Vagina (tissue), 2 donors: Measurements from ENCODE around the gene DPEP1. TPM values are rescaled to one million over a fixed set of nuclear protein-coding genes. Genes with fewer than 3 reads are reported as not detected.

ENCODE experiments used
- DNase-seq, 2 donors: peaks; one replicate each; pipeline ENCODE4 v3.0.0-alpha.2; 2017; ENCODE audit errors: extremely low spot score in 2 of 2
- H3K27ac ChIP-seq: fragments of 200-600 bp; sonication (generic); one replicate; pipeline ENCODE4 v1.5.1; 2019
- H3K27me3 ChIP-seq: fragments of 200-600 bp; sonication (generic); one replicate; pipeline ENCODE4 v1.5.1; 2019
- H3K36me3 ChIP-seq, 2 donors: fragments of 200-600 bp; sonication (generic); one replicate each; pipeline ENCODE4 v1.5.1; 2017 to 2019
- H3K4me1 ChIP-seq: fragments of 200-600 bp; sonication (generic); one replicate; pipeline ENCODE4 v1.5.1; 2019
- H3K4me3 ChIP-seq, 2 donors: fragments of 200-600 bp; sonication (generic); 1 replicate in 1 of 2; 2 replicates in 1 of 2; pipeline ENCODE4 v1.5.1; 2016 to 2019
- H3K9me3 ChIP-seq: fragments of 200-600 bp; sonication (generic); one replicate; pipeline ENCODE4 v1.5.1; 2019
- POLR2A ChIP-seq, 2 donors: fragments of 450-650 bp; IDR thresholded peaks; one replicate each; pipeline ENCODE4 v1.6.1; 2017; ENCODE audit warnings: antibody characterized with exemption in 2 of 2, mild to moderate bottlenecking in 2 of 2, moderate library complexity in 2 of 2
- POLR2AphosphoS5 ChIP-seq, 2 donors: sonication (generic); formaldehyde crosslinking; IDR thresholded peaks; one replicate each; pipeline ENCODE4 v1.9.0; 2017; ENCODE audit warnings: antibody characterized with exemption in 2 of 2, mild to moderate bottlenecking in 2 of 2, low read depth in 1 of 2; ENCODE audit not compliant: insufficient read depth in 1 of 2
- intact Hi-C: fragments of 100-400 bp; cut with DNase I; formaldehyde crosslinking; loops from one replicate; pipeline ENCODE4 v1.15.1; 2023
- total RNA-seq: library from RNA; depleted of rRNA; stranded (reverse); fragments of >200 nt; gene quantifications from one replicate; pipeline ENCODE4 v1.2.3, GENCODE V29; 2016
- TF ChIP-seq, protein P1 (sequence below), 3 experiments: fragments of 450-650 bp in 2 of 3; fragments of 200-600 bp in 1 of 3; sonication (generic) in 1 of 3; IDR thresholded peaks; one replicate each; pipeline ENCODE4 v1.5.1; 2017 to 2019; ENCODE audit warnings: antibody characterized with exemption in 3 of 3, mild to moderate bottlenecking in 2 of 3, moderate library complexity in 2 of 3

The DPEP1 gene
- total RNA-seq, 1 donor from 2014 or later = not detected

DNA sequence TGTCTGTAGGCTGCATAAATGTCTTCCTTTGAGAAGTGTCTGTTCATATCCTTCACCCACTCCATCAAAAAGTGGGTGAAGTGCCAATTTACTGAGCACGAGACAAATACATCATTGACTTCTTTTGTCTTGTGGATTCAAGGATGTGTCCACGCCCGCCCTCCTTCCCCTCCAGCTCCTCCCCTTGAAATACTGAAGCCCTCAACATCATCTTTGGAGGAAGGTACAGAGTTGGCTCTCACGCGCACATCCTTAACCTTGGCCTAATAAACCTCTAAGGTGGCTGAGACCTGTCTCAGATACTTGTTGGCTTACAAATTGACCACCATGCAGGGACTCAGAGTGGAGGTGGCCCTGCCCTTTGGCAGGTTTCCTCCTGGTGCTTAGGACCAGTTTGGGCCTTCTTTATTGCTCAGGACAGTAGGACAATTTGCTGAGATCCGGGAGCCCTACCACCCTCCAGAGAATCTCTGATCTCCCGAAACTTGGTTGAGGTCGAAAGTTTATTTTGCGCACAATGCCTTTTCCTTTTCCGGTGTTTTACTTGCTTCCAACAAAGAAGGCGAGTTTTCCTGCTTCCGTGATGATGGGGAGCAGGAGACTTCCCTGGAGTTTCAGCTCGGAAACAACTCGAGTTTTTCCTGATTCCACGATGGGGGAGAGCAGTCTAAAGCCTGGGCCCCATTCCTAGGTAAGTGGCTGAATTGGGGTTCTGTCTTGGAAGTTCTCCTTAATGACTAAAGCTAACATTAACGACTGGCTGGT is 58.9 kb downstream of the DPEP1 start:
- Histone ChIP-seq H3K4me3 (no peak overlapping the region), H3K27ac (no peak overlapping the region), H3K4me1 (peaks cover 4% of the 10 kb centered on the region), H3K36me3 (no peaks in the 10 kb centered on the region), H3K9me3 (no peaks in the 10 kb centered on the region), H3K27me3 (no peaks in the 10 kb centered on the region)
- intact Hi-C loops = no loop called here
- no peak for DNase-seq
- TF ChIP-seq POLR2A (IDR thresholded peaks at IDR 0.05) = no peak
- TF ChIP-seq, protein P1, sequence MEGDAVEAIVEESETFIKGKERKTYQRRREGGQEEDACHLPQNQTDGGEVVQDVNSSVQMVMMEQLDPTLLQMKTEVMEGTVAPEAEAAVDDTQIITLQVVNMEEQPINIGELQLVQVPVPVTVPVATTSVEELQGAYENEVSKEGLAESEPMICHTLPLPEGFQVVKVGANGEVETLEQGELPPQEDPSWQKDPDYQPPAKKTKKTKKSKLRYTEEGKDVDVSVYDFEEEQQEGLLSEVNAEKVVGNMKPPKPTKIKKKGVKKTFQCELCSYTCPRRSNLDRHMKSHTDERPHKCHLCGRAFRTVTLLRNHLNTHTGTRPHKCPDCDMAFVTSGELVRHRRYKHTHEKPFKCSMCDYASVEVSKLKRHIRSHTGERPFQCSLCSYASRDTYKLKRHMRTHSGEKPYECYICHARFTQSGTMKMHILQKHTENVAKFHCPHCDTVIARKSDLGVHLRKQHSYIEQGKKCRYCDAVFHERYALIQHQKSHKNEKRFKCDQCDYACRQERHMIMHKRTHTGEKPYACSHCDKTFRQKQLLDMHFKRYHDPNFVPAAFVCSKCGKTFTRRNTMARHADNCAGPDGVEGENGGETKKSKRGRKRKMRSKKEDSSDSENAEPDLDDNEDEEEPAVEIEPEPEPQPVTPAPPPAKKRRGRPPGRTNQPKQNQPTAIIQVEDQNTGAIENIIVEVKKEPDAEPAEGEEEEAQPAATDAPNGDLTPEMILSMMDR (IDR thresholded peaks at IDR 0.05) = no peak
- TF ChIP-seq POLR2AphosphoS5 (IDR thresholded peaks at IDR 0.05; ENCODE audit: insufficient read depth in 1 of 2, low read depth in 1 of 2) = no peak

GRCh38 chr16:89678258-89678657 is 64.8 kb downstream of the DPEP1 start:
- Histone ChIP-seq H3K27me3 (no peaks in the 10 kb centered on the region), H3K36me3 (no peaks in the 10 kb centered on the region), H3K4me3 (no peak overlapping the region), H3K9me3 (no peaks in the 10 kb centered on the region), H3K4me1 (no peaks in the 10 kb centered on the region), H3K27ac (no peak overlapping the region)
- TF ChIP-seq POLR2A (IDR thresholded peaks at IDR 0.05) (no peak), POLR2AphosphoS5 (IDR thresholded peaks at IDR 0.05; ENCODE audit: insufficient read depth in 1 of 2, low read depth in 1 of 2) (no peak)
- TF ChIP-seq, protein P1 (IDR thresholded peaks at IDR 0.05) = no peak
- DNase-seq = no peak
- intact Hi-C loops = no loop called here

DNA sequence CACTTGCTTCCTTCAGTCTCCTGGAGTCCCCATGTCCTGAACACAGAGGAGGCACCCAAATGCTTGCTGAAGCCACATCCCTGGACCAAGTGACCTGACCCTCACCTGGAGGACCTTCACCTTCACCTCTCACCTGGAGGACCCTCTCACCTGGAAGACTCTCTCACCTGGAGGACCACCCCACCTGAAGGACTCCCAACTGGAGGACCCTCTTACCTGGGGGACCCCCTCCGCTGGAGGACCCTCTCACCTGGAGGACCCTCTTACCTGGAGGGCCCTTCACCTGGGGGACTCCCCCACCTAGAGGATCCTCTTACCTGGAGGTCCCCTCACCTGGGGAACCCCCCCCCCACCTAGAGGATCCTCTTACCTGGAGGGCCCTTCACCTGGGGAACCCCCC is 72.5 kb downstream of the DPEP1 start:
- no peaks in the 10 kb centered on the region for H3K36me3 ChIP-seq
- DNase-seq = no peak
- no peaks in the 10 kb centered on the region for H3K9me3 ChIP-seq
- H3K4me3 ChIP-seq = peak overlapping the region in 1 of 2 donors; percentile 67
- no peaks in the 10 kb centered on the region for H3K27me3 ChIP-seq
- TF ChIP-seq POLR2A (IDR thresholded peaks at IDR 0.05) (no peak), POLR2AphosphoS5 (IDR thresholded peaks at IDR 0.05; ENCODE audit: insufficient read depth in 1 of 2, low read depth in 1 of 2) (no peak)
- TF ChIP-seq, protein P1 (IDR thresholded peaks at IDR 0.05) = no peak
- intact Hi-C loops = no loop called here
- peaks cover 10% of the 10 kb centered on the region for H3K4me1 ChIP-seq
- H3K27ac ChIP-seq = no peak overlapping the region

GRCh38 chr16:89686520-89687091 is 73.2 kb downstream of the DPEP1 start, which contains the start of gene CDK10:
CDK10 (plus strand) TSS chr16:89686689; CDS start chr16:89686711, 22 bp downstream.
- intact Hi-C loops = no loop called here
- DNase-seq = peak in 1 of 2 donors; percentile 86
- TF ChIP-seq, protein P1 (IDR thresholded peaks at IDR 0.05) = no peak
- peak; percentile 63 to 96 for TF ChIP-seq POLR2AphosphoS5 (IDR thresholded peaks at IDR 0.05; ENCODE audit: insufficient read depth in 1 of 2, low read depth in 1 of 2)
- peak in 1 of 2 donors; percentile 49 for TF ChIP-seq POLR2A (IDR thresholded peaks at IDR 0.05)
- Histone ChIP-seq H3K27ac (peak within 1 kb of the TSS; percentile 68), H3K36me3 (peaks cover 0 to 5% of the 10 kb centered on the region in 2 donors), H3K27me3 (no peaks in the 10 kb centered on the region), H3K4me3 (peak within 1 kb of the TSS; percentile 67 to 78), H3K9me3 (no peaks in the 10 kb centered on the region), H3K4me1 (peaks cover 10% of the 10 kb centered on the region)
